ENCODE results near the gene CAPN14. TPM values are rescaled to one million over a fixed set of nuclear protein-coding genes. Genes with fewer than 3 reads are reported as not detected.

Gene CAPN14
- total RNA-seq, 1 experiment from 2014 or later, result not detected

- Mint-ChIP-seq H3K4me1 (ENCODE audit: insufficient read depth, unreplicated experiment) (no peaks in the 10 kb centered on the region), H3K36me3 (ENCODE audit: insufficient read depth, unreplicated experiment) (no peaks in the 10 kb centered on the region), H3K27me3 (ENCODE audit: insufficient read depth, unreplicated experiment) (no peaks in the 10 kb centered on the region), H3K4me3 (ENCODE audit: unreplicated experiment) (no peak overlapping the region), H3K9me3 (ENCODE audit: unreplicated experiment) (no peaks in the 10 kb centered on the region), H3K27ac (ENCODE audit: low read depth, unreplicated experiment) (no peak overlapping the region)
- intact Hi-C loops (cut with micrococcal nuclease), result no loop called here
- BruUV-seq (replicated peaks), result no TSS peak
- no peak for TF ChIP-seq CTCF (IDR thresholded peaks at IDR 0.05; ENCODE audit: unreplicated experiment)
- CTCF ChIA-PET, result interaction anchor here (0.7 kb wide), 1 partner anchor 89 kb away, joined by 3 read pairs; no protein-coding TSS in a partner anchor
- POLR2A ChIA-PET, result no interaction called here
- no peak for DNase-seq (ENCODE audit: unreplicated experiment)
Measured at GRCh38 chr2:31244101-31244500, 26.8 kb upstream of the CAPN14 start.

- Mint-ChIP-seq H3K27ac (ENCODE audit: low read depth, unreplicated experiment) (no peak overlapping the region), H3K4me1 (ENCODE audit: insufficient read depth, unreplicated experiment) (no peaks in the 10 kb centered on the region), H3K4me3 (ENCODE audit: unreplicated experiment) (no peak overlapping the region), H3K9me3 (ENCODE audit: unreplicated experiment) (no peaks in the 10 kb centered on the region), H3K27me3 (ENCODE audit: insufficient read depth, unreplicated experiment) (no peaks in the 10 kb centered on the region), H3K36me3 (ENCODE audit: insufficient read depth, unreplicated experiment) (no peaks in the 10 kb centered on the region)
- no peak for DNase-seq (ENCODE audit: unreplicated experiment)
- TF ChIP-seq CTCF (IDR thresholded peaks at IDR 0.05; ENCODE audit: unreplicated experiment), result no peak
- ChIA-PET CTCF (interaction anchor here (1.3 kb wide), 1 partner anchor 9 kb away, joined by 3 read pairs; the partner anchor contains the start of gene EHD3), POLR2A (no interaction called here)
- no TSS peak for BruUV-seq (replicated peaks)
- intact Hi-C loops (cut with micrococcal nuclease), result no loop called here
Measured at GRCh38 chr2:31243053-31243452, 25.7 kb upstream of the CAPN14 start.

GRCh38 chr2:31241625-31242270 lies 24.4 kb upstream of the CAPN14 start:
- CTCF ChIA-PET, result no interaction called here
- intact Hi-C loops (cut with micrococcal nuclease), result no loop called here
- Mint-ChIP-seq H3K27ac (ENCODE audit: low read depth, unreplicated experiment) (no peak overlapping the region), H3K9me3 (ENCODE audit: unreplicated experiment) (no peaks in the 10 kb centered on the region), H3K36me3 (ENCODE audit: insufficient read depth, unreplicated experiment) (no peaks in the 10 kb centered on the region), H3K4me3 (ENCODE audit: unreplicated experiment) (no peak overlapping the region), H3K4me1 (ENCODE audit: insufficient read depth, unreplicated experiment) (no peaks in the 10 kb centered on the region), H3K27me3 (ENCODE audit: insufficient read depth, unreplicated experiment) (no peaks in the 10 kb centered on the region)
- peak; percentile 16 for DNase-seq (ENCODE audit: unreplicated experiment)
- TF ChIP-seq CTCF (IDR thresholded peaks at IDR 0.05; ENCODE audit: unreplicated experiment), result no peak
- BruUV-seq (replicated peaks), result no TSS peak
- POLR2A ChIA-PET, result no interaction called here

GRCh38 chr2:31240381-31241365 lies 23.4 kb upstream of the CAPN14 start:
- no peak for DNase-seq (ENCODE audit: unreplicated experiment)
- no TSS peak for BruUV-seq (replicated peaks)
- intact Hi-C loops (cut with micrococcal nuclease), result no loop called here
- Mint-ChIP-seq H3K9me3 (ENCODE audit: unreplicated experiment) (no peaks in the 10 kb centered on the region), H3K27me3 (ENCODE audit: insufficient read depth, unreplicated experiment) (no peaks in the 10 kb centered on the region), H3K27ac (ENCODE audit: low read depth, unreplicated experiment) (no peak overlapping the region), H3K36me3 (ENCODE audit: insufficient read depth, unreplicated experiment) (no peaks in the 10 kb centered on the region), H3K4me1 (ENCODE audit: insufficient read depth, unreplicated experiment) (no peaks in the 10 kb centered on the region), H3K4me3 (ENCODE audit: unreplicated experiment) (no peak overlapping the region)
- ChIA-PET POLR2A (no interaction called here), CTCF (no interaction called here)
- TF ChIP-seq CTCF (IDR thresholded peaks at IDR 0.05; ENCODE audit: unreplicated experiment), result no peak

Data from MCF 10A (cell line).